Bronchus fibroblast of lung (primary cell): Measurements from ENCODE around the gene ZNF391. TPM values are rescaled to one million over a fixed set of nuclear protein-coding genes. Genes with fewer than 3 reads are reported as not detected.

Experiments
- total RNA-seq: library from RNA; depleted of rRNA; stranded (reverse); fragments of >200 nt; gene quantifications from 2 replicates; pipeline ENCODE4 v1.2.3, GENCODE V29; 2015

The ZNF391 gene
- 0.45 and 0.84 TPM in 2 replicates for total RNA-seq

DNA sequence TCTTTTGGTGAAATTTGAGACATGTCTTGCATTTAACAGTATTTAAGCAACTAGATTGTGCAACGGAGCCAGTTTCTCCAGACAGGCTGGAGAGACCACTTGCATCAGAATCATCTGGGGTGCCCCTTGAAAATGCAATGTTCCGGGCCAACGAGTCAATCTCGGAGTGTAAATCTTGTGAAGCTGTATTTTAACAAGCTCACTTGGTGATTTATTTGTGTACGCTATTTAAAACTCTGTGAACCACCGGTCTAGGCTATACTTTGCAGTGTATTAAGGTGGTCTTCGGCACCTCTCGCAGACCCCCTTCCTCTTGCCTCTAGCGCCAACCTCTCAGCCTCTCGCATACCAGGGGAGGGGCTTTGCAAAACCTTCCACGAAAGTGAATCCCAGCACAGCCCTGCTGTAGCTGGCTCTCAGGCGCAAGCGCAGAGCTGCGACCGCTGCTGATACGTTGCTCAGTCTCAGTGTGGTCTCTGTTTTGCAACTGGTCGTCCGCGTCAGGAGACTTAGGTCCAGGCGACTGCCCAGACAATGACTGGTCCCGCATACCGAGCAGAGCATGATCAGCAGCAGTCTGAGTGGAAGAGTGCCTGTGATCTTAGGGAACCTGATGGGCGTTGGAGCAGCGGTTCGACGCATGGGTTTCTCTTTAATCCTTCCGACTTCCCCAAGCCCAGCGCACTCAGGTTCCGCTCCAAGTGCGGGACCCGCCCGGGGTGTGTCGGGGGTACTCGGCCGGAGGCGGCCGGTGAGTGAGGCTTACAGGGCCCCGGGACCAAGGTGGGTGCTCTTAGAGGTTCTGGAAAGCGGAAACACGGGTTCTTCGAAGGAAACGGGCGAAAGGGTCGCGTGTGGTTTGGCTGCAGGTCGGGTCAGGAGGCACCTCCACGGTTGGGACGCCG, at the start of gene ZNF391:
TSS of gene ZNF391 (plus strand) at position 467 of the 905 bp plus-strand sequence. CDS start 11,612 bp downstream, outside the sequence.

Other genes starting within 250 kb of the ZNF391 start
- gene PRSS16, start 141.1 kb upstream of the ZNF391 start, total RNA-seq = not detected in 2 replicates
- not detected in 2 replicates for gene POM121L2, start 76.5 kb upstream of the ZNF391 start, total RNA-seq
- gene ZNF184, start 84.3 kb downstream of the ZNF391 start, total RNA-seq = 4.0 and 6.2 TPM in 2 replicates